Fibroblast of skin of scalp (primary cell): ENCODE measurements around the gene LAYN. TPM values are rescaled to one million over a fixed set of nuclear protein-coding genes. Genes with fewer than 3 reads are reported as not detected.

ENCODE experiments used
- DNase-seq: peaks from one replicate; pipeline ENCODE4 v3.0.0-alpha.2; 2013
- polyA plus RNA-seq, 2 experiments: library from polyadenylated mRNA; unstranded; fragments of 120-200 nt; gene quantifications; one replicate each; pipeline ENCODE4 v1.2.1, GENCODE V29; 2013; ENCODE audit not compliant: insufficient read length in 2 of 2

LAYN gene, protein sequence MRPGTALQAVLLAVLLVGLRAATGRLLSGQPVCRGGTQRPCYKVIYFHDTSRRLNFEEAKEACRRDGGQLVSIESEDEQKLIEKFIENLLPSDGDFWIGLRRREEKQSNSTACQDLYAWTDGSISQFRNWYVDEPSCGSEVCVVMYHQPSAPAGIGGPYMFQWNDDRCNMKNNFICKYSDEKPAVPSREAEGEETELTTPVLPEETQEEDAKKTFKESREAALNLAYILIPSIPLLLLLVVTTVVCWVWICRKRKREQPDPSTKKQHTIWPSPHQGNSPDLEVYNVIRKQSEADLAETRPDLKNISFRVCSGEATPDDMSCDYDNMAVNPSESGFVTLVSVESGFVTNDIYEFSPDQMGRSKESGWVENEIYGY
- polyA plus RNA-seq (2013, experiment 1 of 2; ENCODE audit: insufficient read length), result 58.1 TPM
- polyA plus RNA-seq (2013, experiment 2 of 2; ENCODE audit: insufficient read length), result 56.3 TPM

DNA sequence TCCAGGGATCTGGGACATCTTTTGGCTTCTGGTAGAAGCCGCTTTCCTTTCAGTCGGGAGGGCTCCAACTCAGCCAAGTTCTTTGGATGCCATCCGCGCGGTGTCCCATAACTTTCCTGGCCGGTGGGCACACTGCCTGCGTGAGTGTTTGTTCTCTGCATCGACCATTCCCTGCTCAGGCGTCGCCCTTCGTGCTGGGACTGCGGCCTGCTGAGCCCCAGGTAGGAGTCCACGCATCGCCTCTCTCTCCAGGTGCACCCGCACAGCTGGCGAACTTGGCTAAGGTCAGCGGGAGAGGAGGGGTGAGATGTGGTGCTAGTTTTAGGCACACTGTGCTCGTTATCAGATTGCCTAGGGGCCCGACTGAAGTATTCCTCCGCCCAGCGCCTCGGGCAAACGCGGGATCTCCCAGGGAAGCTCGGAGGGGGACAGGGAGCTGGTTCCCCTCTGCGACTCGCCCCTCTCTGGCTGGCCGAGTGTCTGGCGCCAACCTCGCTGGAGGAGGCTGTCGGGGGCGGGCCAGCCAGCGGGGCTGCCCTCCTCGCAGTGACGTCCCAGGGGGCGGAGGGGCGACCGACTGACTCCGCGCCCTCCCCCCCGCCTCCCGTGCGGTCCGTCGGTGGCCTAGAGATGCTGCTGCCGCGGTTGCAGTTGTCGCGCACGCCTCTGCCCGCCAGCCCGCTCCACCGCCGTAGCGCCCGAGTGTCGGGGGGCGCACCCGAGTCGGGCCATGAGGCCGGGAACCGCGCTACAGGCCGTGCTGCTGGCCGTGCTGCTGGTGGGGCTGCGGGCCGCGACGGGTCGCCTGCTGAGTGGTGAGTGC is at the start of gene LAYN:
Gene LAYN (plus strand): TSS at position 607 of the 823 bp plus-strand sequence. CDS start 124 bp downstream, at position 731.
- DNase-seq, result peak; percentile 79

DNA sequence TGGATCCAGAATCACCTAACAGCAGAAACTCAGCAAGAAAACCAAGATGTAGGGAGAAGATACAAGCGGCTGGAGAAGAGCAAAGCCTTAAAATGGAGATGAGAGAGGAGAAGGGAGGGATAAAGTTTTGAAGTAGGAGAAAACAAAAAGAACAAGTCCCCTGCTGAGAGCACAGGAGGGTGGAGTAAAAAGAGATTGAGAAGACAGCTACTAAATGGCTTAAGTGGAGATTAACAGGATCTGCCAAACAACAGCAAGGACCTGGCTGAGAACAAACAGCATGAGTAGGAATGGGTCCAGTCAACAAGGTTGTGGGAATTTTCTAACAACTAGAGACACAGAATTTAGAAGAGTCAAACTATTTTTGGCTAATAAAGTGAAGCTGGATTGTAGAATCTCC is 46.5 kb upstream of the LAYN start:
- DNase-seq, result no peak

DNA sequence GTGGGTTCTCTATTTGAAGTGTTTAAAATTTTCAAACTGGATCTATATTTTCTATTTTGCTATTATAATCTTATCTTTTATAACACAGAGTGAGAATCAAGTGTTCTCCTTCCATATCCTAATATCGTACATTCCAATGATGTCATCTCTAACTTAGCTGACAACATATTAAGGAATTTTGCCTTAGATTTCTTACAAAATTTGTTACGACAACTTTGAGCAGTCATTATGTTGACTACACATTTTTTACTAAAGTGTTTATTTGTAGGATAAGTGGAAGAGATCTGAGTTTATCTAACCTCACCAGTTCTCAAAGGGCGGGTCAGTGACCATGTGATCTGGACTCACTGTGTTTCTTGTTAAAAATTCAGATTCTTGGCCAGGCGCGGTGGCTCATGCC is 41.0 kb upstream of the LAYN start:
- no peak for DNase-seq

DNA sequence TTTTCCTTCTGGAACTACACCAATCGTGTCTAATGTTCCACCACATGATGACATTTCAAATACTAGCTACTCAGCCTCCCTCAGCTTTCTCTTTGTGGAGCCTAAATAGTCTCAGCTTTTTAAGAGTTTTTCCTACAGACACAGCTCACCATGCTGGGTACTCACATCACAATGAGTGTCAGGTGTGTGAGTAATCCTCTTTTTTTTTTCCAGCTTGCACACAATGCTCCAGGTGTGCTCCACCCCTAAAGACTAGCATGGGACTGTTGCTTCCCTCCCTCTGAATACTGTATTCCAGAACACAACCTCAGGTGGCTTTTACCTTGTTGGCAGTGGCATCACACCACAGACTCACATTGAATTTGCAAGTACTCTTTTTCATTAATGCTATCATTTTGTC is 40.0 kb upstream of the LAYN start:
- DNase-seq, result no peak

DNA sequence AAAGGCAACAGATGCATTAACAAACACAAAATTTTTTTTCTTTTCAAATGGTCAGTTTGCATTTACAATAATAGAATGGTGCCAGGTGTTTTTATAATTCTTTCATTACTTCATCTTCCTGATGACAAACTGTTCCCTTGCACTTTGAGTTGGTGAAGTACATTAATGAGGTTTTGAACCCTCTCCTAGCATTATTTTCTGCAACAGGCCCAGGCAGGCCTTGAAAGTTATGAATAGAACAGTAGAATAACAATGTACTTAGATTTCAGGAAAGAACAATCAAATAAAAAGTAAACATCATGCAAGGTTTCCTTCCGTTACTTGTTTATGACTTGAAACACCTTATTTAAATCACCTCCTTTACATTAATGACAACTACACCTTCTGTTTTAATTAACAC is 37.9 kb upstream of the LAYN start:
- no peak for DNase-seq

DNA sequence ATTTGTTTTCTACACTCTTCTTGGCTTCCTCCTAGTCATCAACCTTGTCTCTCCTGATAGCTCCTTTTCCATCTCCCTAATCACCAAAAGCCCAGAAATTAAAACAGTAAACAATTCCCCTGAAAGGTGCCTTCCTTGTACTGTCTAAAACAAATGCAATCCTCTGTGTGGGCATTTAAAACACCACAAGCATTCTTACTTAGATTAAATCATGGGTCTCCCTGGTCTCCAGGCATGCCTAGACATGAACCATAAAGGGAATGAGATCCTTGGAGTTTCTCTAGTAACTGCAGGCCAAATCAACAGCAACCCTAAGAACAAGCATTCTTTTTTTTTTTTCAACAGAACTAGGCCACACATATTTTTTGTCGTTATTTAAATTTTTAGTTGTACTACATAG is 30.2 kb upstream of the LAYN start:
- DNase-seq, result peak; percentile 20

DNA sequence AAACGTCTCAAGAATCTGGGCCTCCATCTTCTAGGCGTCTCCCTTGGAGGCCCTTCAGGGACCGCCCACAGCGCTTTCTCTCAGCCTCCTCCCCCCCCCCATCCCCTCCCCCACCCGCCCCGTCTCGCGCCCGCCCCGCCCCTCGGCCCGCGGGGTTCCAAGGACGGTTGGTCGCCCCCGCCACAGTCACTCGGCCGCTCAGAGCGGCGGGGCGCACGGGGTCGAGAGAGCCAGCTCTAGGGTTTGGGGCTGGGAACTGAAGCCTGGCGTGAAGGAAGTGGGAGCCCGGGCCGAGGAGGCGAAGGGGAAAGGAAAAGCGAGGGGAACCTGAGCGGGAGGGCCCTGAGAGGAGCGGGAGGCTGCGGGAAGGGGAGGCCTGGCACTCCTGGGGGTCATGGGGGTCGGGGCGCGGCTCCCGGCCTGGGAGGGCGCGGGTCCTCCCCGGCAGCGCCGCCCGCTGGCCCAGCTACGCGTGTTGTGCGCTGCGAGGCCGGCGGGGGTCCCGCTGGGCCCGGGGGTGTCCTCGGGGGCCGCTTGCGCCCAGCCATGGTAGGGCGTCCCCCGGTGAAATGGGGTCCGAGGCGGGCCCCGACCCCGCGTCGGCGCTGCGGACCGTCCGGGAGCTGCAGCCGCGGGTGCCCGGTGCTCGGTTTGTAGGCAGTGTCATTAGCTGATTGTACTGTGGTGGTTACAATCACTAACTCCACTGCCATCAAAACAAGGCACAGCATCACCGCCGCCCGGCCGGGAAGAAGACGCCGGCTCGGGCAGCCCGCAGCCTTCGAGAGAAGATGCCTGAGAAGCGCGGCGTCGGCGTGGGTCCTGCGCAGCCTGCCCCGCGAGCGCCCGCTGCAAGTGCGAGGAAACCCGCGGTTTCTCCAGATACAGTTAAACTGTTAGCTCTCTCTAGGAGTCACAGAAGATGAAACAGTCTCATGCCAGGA is 28.0 kb upstream of the LAYN start, which contains the start of gene BTG4:
Gene BTG4 (minus strand): TSS at position 91 of the 944 bp plus-strand sequence. CDS start 13,610 bp downstream, outside the sequence.
- DNase-seq, result peak; percentile 27

DNA sequence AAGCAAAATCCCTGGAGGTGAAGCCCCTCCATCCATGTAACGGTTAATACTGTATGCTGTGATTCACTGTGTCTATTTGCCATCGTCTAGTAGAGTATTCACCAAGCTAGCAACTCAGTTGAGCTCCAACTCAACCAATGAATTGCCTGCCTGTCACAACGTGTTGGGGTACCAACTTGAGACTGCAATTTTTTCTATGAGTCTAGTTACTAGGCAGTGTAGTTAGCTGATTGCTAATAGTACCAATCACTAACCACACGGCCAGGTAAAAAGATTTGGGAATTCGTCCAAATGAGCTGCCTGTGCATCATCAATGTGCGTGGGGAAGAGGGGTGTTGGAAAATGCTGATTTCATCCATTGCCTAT is 27.3 kb upstream of the LAYN start:
- no peak for DNase-seq

DNA sequence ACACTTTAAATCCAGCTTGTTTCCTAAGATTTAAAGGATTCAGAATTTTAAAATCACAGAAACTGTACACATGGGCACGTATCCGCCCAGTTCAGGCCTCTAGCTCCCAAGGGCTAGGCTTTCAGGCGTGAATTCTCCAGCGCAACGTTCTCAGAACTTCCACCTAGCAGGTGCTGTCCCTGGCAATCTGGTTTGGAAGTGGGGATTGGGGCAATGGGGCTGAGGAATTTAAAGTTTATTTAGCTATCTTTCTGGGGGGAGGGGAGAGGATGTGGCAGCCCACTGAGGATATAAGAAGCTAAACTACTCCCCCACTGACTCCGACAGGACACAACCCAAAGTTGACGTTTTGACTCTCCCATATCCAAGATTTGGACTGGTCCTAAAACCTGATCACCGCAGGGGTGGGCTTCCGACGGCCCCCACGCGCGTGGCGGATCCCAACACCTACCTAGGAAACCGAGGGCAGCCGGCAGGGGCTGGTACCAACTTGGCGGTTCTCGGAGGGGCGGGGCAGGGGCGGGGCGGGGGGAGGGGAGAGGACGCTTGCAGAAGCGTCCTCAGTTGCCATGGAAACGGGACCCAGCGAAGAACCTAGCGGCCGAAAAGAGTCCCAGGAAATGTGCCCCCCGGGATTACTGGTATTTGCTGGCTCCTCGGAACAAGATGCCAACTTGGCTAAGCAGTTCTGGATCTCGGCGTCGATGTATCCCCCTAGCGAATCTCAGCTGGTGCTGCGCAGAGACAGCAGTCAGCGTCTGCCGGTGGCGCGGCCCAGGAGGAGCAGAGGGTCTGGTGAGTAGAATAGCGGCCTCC is 26.1 kb upstream of the LAYN start, which contains the start of gene HOATZ:
Gene HOATZ (plus strand): TSS at position 563 of the 816 bp plus-strand sequence. CDS start 7 bp downstream, at position 570.
- peak; percentile 67 for DNase-seq

DNA sequence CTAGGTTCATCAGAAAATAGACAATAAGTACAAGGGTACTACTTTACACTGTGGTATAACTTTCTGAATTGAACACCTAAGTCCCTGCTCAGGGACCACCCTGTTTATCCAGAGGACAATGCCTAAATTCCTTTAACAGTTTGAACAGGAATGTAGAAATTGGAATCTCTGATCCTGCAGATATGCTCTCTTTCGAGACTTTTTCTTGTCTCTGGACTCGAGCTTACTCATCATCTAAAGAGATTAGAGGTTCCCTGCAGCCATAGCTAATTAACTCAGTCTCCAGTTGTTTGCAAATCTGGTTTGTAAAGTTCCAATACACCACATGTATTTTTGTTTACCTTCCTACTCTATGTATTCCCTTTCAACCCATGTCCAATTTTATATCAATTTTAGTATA is 24.9 kb upstream of the LAYN start:
- no peak for DNase-seq

DNA sequence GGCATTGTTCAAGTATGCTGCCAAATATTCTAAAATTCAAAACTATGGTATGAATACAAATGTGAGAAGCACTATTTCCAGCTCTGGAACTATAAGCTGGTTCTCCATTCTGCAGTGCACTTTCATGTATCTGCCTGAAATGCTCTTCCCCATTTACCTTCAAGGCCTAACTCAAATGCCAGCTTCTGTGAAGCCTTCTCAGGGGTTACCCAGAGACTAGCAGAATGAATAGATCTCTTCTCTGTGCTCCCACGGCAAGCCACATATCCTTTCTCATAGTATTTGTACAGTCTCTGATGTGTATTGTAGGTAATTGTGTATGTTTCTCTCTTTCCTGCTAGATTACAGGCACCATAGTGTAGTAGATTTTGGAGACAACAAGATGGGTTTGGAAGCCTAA is 21.9 kb upstream of the LAYN start:
- no peak for DNase-seq

DNA sequence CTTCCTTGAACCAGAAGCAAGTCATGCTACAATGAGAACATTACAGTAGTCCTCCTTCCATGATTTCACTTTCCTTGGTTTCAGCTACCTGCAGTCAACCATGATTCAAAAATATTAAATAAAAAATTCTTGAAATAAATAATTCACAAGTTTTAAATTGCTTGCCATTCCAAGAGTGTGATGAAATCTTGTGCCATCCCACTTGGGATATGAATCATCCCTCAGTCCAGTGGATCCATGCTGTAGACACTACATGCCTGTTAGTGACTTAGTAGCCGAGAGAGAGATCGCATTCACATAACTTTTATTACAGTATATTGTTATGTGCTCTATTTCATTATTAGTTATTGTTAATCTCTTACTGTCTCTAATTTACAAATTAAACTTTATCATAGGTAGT is 20.0 kb upstream of the LAYN start:
- peak; percentile 85 for DNase-seq

DNA sequence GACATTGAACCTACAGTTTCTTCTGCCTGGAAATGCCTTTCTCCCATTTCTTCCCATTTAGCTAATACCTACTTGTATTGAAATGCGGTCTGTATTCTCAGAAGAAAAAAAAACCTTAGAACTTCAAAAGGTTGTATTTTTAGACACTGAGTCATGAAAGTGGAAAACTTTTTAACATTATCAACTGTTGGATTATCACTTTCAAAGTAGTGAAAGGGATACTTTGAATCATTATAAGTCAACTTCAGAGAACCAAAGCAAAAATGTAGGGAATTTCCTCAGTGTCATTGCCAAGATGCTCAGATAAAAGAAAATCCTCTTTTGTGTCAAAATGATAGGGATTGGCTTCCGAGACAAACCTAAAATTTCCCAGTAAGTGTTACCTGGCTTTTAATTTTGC is 19.4 kb upstream of the LAYN start:
- DNase-seq, result no peak

DNA sequence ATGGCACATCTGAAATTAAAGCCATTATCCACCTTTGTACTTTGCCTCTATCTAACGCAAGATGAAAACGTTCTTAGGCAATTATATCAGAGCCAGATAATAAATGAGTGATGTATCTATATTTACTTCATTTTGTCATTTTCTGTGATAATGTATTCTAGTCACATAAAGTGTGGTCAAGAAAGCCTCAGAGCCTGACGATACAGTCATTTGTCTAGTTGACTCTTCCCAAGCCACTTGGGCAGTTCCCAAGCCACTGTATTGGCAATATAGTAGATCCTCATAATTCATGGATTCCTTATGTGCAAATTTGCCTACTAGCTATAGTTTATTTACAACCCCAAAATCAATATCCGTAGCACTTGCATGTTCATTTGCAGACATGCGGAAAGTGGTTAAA is 18.1 kb upstream of the LAYN start:
- no peak for DNase-seq

DNA sequence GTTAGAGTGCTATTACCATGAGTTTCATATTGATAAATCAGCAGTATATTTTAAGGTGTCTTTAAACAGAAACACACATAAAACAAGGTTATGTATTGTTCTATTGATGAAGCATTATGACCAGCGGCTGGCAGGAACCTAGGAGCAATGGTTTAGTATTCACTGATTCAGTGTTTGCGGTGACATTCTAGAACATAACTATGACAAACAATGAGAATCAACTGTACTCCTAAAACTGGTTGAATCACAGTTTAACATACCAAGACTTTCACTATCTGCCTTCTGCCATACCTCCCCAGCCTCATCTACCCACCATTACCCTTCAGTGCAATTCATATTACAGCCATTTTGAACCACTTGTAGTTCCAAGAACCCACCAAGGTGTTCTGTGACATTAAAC is 17.2 kb upstream of the LAYN start:
- DNase-seq, result no peak

DNA sequence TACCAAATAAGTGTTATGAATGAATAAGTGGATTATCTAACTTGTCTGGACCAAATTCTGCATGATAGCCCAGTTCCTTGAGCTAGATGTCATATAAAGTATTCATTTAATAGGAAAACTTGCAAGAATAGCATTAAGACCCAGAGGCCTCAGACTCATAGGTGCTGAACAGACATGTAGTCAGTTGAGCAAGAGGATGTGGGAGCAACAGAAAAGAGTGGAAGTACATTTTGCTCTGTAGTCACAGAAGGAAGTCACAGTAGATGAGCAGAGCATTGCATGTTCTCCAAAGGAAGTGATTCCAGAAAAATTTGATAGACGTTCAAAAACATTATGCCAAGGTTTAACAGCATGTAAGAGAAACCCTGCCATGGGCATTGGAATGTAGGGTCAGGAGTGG is 16.5 kb upstream of the LAYN start:
- no peak for DNase-seq

DNA sequence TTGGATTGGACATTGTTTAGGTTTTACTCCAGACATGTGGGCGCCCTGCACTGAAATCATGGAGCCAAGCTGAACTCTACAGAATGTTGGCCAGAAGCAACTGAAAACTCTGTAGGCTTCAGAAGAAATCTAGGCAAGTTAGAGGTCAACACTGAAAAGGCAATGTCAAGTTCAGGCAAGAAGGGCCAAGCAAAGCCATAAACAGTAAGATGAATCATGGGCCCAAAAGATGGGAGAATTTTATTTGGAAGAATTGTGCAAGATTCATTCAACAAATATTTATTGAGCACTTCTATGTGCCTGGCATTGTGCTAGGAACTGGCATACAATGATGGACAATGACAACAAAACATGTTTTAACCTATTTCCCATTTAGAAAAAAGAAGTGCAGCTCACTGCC is 15.1 kb upstream of the LAYN start:
- no peak for DNase-seq

DNA sequence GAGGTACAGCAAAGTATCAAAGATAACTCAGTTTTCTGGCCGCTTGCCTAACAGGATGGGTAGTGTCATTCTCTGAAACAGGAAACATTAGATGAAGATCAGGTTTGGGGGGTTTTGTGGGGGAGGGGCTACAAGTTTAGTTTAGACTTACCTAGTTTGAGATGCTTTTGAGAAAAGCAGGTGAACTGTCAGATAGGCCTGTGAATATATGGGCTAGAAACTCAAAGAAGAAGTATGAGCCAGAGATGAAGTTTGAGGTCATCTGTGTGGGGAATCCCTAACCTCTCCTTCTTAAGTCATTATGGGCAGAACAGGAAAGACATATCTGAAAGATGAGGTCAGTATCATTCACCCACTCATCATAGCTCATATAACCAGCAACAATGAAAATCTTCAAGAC is 14.0 kb upstream of the LAYN start:
- peak; percentile 68 for DNase-seq

DNA sequence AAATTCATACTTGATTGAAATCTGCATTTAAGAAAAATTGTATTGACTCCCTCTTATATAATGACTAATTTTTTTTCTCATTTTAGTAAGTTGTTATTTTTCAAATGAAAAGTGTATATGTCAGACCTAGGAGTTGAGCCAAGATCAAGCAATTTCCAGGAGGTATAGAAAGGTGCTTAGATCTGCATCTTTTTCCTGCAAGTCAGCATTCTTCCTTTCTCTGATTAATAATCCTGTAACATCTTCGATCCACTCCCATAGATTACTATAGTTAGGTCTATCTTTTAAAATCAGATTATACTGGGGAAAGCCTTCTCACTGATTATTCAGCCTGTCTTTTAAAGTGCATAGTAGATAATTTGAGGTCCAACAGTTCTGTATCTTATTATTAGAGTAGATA is 13.2 kb upstream of the LAYN start:
- DNase-seq, result no peak

DNA sequence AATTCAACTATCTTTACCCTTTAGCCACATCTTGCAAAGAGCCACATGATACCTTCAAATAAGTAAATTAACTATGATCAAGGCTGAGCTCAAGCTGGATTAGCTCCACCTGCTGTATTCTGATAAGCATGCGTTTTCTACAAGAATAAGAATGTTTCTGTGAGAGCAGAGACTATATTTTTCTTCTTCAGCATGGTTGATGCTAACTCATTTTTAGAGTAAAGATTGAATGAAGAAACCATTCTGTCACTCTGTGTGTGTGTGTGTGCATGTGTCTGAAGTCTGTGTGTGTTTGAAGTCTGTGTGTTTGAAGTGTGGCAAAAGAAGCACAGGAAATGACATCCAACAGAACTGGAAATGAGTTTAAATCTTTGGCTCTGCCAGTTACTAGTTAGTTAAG is 12.0 kb upstream of the LAYN start:
- no peak for DNase-seq

DNA sequence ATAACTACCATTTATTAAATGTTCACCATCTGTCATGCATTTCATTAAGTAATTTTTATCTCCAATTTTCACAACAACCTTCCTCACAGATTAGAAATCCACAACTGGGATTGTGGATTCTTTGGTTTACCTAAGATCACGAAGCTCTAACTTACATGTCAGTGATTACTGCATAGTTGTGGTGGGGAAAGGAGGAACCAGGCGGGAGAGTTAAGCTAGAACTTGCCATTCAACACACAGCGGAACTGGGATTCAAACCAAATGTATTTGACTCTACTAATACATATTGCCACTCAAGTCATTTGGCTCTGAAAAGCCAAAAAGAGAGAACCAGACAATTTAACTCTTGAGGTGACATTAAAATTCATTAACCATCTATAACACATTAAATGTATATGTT is 10.4 kb upstream of the LAYN start:
- no peak for DNase-seq

DNA sequence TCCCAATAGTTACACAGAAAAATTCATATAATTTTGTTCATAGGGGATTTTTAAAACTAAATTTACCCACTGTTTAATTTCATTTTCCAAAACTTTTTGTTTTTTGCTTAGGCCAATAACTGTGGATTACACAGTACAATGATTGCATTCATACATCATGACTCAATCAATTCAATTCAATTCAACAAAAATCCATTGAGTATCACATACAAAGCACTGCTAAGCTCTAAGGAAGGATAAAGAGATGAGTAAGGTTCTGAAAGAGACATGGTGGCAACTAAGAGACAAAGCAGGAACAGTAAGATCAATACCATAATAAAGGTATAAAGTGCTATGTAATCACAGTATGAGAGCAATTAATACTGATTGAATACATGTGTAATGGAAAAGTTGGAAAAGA is 9.4 kb upstream of the LAYN start:
- DNase-seq, result no peak
